NCI-H1436 (cell line): ENCODE results near the gene CDK6.
"Not testable (repeated sequence)": the region's sequence is repeated elsewhere in the genome, so short reads cannot be mapped to it uniquely, and the experiment has no call there.

Experiments used
- DNase-seq: peaks from one replicate; lab custom pipeline; 2025; lab: John Stamatoyannopoulos, UW

The CDK6 gene

GRCh38 chr7:92761391-92762097 lies 74.8 kb downstream of the CDK6 start:
- DNase-seq = no peak

DNA sequence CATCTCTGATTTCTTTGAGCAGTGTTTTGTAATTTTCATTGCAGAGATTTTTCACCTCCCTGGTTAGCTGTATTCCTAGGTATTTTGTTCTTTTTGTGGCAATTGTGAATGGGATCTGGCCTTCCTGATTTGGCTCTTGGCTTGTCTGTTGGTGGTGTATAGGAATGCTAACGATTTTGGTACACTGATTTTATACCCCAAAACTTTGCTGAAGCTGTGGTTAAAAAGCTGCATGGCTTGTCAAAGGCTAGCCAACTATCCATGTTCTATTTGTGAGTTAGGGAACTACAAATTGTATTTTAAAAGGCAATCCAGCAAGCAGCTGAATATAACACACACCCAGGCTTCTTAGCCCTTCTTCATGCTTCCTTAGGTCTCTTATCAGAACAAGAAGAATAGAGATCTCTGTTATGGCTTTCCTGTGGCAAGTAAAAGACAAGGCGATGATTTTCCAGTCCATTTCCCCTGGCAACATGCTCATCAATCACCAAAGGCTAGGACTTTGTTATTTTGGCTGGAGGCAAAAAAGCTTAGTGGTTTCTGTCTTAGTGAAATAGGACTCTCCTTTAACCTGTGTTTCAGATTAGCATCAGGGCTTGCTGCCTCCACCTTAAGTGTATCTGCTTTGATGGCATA lies 77.5 kb downstream of the CDK6 start:
- DNase-seq = no peak

- not testable (repeated sequence) for DNase-seq
Measured at GRCh38 chr7:92757311-92757910, 79.0 kb downstream of the CDK6 start.

- no peak for DNase-seq
Measured at GRCh38 chr7:92755680-92756079, 80.7 kb downstream of the CDK6 start.

DNA sequence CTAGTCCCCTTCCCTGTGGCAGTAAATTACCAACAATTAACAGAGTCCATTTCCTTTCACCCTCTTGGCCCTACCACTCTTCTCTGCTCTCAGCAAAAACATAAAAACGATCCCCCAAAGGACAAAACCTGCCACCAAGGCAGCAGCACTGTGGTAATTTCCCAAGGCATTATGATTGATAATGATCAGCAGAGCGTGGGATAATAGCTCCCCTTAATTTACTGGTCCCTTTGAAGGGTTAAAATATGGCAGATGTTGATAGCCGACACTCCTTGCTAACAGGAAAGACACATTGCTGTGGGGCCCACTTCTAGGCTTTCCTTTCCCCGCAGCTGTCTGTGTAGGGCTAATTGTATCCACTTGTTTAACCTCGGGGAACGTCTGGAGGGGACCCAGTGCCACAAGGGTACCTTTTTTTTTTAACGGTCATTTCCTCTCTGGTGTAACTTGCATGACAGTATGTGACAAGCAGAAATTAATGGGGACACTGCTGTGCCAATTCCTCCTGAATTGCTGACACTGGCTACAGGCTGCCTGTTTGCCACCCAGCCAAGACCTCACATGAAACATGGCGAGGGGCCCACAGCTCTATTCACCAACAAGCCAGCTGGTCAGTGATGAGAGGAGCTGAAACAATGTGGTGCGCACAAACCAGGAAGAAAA lies 81.3 kb downstream of the CDK6 start:
- DNase-seq = peak; percentile 67

- no peak for DNase-seq
Measured at GRCh38 chr7:92753614-92754013, 82.8 kb downstream of the CDK6 start.

DNA sequence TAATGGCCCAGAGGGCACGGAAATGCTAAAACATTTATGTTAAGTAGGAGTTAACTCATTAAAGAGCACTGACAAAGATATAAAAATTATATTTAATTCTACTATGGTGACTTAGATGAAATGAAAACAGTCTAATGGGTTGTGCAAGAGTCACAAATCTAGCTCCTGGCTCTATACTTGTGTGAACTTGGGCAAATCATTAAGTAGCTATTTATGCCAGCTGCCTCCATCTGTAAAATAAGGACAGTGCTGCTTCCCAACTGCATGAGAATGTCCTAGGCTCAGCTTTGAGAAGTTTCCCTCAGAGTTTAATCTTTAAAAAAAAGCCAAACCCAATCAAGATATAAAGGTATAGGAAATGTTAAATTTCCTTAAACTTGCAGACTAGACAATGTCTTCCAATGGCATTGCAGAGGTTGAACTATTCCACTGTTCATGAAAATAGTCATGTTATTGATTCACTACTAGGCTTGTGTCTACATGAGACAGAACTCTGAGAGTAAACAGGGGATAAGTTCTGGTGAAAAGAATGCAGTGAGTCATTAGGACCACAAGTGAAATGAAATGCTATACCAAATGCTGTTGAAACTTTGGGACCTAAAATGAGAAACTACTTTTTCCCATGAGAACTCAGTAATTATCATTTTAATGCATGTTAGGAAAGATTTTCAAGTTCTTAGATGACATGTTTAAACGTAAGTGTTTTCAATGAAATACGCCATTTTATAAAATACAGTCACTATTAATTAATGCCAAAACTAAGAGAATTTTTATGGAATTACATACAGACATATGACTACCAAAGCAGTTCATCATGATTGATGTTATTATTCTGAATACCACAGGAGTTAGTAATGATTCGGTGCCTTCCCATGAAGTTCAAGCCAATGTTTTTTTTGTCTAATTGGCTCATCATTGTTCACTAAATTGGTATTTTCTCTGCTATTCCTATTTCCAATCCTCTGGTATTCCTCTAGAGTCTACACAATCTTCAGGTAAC lies 84.2 kb downstream of the CDK6 start:
- no peak for DNase-seq

- no peak for DNase-seq
Measured at GRCh38 chr7:92750946-92751345, 85.4 kb downstream of the CDK6 start.

DNA sequence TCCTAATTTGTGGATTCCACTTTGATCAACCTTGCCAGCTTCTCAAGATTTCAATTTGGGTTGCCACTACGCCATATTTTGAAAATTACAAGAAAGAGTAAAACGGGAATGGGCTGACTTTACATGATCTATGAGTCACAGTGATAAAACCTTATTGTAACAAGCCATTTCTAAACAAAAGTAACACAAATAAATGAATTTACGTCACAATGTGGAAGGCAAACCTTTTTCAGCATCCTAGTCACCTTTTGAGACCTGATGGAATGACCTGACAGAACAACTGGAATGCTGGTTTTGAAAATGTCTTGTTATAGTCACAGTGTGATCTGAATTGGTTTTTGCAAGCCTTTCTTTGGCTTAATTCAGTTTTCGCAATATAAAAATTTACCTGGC lies 85.9 kb downstream of the CDK6 start:
- no peak for DNase-seq

DNA sequence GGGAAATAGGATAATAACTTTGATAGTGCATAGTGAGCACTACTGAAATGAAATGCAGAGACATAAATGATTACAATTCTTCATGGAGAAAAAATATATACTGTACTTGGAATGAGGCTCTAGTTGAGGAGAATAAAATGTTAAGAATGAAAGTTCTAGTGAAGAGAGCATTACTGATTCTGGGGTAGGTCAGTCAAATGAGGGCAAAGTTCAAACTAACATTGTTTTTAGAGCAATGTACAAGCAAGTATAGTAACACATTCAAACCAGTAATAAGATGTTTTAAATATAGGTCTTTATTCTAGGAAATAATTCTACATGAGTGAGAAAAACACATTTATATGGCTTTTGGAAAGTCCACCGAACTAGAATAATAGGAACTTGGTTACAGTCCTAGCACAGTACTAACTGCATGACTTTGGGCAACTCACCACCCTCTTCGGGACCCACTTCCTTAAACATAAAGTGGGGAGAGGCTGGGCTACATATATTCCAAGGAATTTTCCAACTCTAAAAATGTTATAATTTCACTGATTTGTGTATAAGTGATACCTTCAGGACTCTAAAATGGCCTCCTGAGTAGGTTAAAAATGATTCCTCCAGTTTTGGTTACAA lies 86.4 kb downstream of the CDK6 start:
- no peak for DNase-seq

- no peak for DNase-seq
Measured at GRCh38 chr7:92749327-92749755, 87.0 kb downstream of the CDK6 start.

- DNase-seq = no peak
Measured at GRCh38 chr7:92748495-92748894, 87.9 kb downstream of the CDK6 start.

- no peak for DNase-seq
Measured at GRCh38 chr7:92747041-92747835, 89.1 kb downstream of the CDK6 start.

GRCh38 chr7:92745241-92745640 lies 91.1 kb downstream of the CDK6 start:
- no peak for DNase-seq

GRCh38 chr7:92744180-92744579 lies 92.2 kb downstream of the CDK6 start:
- not testable (repeated sequence) for DNase-seq

DNA sequence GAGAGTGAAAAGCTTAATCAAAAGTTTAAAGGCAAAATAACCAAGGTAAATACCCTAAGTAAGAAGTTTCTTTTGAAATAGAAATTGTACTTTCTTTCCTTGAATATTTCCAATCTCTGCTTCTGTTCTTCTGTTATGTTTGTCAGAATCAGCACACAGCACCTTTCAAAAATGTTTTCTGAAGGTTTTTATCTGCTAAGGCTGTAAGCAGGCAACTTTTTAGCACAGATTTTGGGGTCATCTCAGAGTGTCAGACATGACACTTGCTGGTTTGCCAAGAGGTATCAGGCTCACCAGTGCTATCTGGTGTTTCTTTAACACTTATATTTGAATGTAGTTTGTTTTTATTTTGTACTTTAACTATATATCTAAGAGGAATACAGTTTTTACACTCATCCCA lies 94.2 kb downstream of the CDK6 start:
- no peak for DNase-seq

- DNase-seq = no peak
Measured at GRCh38 chr7:92740700-92741126, 95.7 kb downstream of the CDK6 start.

- no peak for DNase-seq
Measured at GRCh38 chr7:92740134-92740533, 96.2 kb downstream of the CDK6 start.

- DNase-seq = no peak
Measured at GRCh38 chr7:92739091-92739490, 97.3 kb downstream of the CDK6 start.

DNA sequence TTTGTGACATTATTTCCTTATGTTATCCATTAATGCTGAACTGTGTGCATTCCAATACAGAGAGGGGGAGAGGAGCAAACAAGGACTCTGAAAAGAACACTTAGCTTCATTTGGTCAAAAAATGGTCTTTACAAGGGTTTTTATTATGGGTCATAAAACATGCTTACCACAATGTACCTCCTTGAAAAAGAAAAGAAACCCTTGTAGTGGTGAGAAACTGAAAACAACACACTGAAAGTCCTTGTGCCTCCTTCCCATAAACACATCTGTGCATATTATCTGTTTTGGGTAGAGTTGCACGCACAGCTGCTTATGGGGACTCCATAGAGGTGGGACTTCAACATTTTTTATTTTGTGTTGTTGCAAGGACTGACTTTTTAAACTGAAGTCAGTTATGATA lies 98.7 kb downstream of the CDK6 start:
- no peak for DNase-seq
